Stimulated activated CD8-positive, alpha-beta memory T cell treated with anti-CD3 and anti-CD28 coated beads, Interleukin-12 subunit alpha, Interleukin-12 subunit beta, amount 100 ng/mL, for 24 hours (primary cell): ENCODE measurements around the gene TRAF1.

ENCODE experiments used
- DNase-seq: peaks from one replicate; pipeline ENCODE4 v3.0.0-alpha.2; 2020; ENCODE audit errors: extremely low read depth

The TRAF1 gene

DNA sequence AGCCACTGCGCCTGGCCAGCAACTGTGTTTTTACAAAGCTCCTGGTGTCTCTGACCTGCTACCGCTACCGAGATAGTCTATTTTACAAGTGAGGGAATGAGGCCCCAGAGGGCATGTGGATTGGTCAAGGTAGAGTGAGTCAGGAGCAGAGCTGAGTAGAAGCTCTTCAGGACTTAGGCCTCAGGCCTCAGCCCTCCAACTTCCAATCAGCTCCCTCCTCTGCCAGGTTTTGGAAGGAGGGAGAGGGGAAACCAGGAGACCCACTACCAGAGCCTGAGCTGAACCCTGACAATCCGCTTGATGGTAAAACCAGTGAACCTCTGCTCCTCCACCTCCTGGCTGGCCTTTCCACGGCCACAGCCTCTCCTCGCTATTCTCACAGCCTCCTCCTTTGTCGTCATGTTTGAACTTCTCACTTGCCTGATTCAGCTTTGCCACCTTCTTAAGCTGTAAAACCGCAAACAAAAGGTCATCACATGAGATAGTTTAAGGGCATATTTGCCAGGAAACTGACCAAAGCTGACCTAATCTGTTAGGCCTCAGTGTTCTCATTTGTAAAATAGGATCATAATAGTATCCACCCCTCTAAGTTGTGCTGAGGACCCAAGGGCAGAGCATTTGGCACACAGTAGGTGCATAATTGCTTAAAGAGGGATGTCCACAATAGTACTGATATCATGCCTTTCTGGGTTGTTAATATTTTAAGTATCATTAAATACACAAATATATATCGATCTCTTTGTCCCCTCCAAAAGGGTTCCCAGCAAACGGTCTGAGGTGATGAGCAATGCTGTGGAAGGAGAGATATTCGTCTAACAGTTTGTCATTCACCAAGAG lies 1.7 kb downstream of the TRAF1 start:
- no peak for DNase-seq

DNA sequence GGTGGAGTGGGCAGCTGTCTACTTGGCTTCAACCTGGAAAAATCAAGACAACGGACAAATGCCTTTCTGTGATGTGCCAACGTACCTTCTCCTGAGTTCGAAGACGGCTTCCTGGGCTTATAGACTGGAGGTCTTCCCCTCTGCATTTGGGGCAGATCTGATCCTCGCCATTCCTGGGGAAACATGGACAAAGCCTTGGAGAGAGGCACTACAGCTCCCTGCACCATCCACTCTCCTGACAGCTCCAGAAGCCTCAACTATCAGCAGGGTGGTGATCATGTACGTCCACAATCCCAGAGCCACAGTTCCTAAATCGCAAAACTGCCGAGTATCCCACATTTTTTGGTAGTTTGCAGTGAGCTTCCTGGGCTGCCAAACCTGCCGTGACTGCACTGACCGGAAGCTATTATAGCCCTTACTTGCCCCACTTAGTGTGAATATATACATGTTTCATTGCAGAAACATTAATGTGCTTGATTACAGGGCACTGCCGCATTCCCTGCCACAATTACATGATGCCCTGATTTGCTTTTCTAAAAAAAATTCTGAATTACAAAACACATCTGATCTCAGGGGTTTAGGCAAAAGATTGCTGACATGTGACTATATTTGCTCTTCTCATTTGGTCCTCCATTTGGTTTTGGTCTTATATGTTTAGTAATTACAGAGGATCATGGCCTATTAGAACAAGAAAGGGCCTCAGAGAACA lies 2.8 kb downstream of the TRAF1 start:
- DNase-seq = no peak

DNA sequence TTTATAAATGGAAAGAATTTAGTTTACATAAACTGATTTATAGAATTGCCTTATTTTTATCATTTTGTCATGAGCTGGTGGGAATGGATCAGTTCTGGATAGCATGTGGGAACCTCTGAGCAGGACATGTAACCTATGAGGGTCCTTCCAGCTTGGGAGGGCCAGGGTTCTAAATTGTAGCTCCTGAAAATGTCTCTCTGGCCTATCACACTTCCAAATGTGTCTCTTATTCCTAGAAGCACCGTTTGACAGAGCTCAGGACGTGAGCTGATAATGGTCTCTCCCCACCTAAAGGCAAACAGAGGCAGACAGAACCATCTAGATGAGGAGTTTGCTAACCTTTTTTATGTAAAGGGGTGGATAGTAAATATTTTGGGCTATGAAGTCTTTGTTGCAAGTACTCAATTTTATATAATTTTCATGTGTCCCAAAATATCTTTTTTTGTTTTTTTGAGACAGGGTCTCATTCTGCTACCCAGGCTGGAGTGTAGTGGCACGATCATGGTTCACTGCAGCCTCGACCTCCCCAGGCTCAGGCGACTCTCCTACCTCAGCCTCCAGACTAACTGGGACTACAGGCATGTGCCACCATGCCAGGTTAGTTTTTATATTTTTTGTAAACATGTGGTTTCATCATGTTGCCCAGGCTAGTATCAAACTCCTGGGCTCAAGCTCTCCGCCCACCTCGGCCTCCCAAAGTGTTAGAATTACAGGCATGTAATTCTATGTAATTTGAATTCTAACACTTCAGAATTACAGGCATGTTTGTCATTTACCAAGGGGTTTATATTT lies 4.0 kb downstream of the TRAF1 start:
- no peak for DNase-seq

DNA sequence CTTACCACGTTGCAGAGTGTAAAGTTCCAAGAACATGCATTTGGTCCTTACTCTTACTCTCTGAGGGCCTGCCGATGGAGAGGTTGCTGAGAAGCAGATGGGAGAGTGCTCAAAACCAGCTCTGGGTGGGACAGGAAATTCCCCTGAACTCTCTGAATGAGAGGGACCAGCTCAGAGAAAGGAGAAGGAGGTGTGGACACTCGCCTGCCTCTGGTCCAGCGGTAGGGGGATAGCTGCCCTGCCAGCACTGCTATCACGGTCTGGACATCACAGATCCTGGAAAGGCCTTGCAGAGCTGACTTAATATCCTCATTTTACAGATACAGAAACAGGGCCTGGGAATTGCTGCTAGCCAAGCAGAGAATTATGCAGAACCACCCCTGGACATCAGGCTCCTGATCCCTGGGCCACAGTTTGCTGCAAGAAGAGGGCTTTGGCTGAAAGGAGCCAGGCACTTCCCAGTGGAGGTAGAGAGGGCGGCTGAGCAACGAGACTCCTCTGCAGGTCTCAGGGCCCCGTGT lies 4.9 kb downstream of the TRAF1 start:
- no peak for DNase-seq

DNA sequence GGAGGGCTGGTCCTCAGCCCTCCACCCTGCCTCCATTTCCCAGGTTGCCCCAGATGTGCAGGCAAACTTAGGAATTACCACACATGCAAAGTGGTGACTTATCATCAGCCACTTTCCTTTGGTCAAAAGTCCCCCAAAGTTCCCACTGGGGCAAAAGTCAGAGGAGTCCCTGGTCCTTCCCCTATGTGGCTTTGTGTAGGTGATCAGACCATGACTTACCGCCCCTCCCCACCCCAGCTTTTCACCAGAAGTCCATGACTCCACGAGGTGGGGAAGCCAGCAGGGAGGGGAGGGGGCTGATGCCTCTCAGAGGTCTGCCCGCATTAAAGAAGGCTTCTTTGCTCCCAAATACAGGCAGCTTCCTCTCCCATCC lies 5.8 kb downstream of the TRAF1 start:
- DNase-seq = no peak

DNA sequence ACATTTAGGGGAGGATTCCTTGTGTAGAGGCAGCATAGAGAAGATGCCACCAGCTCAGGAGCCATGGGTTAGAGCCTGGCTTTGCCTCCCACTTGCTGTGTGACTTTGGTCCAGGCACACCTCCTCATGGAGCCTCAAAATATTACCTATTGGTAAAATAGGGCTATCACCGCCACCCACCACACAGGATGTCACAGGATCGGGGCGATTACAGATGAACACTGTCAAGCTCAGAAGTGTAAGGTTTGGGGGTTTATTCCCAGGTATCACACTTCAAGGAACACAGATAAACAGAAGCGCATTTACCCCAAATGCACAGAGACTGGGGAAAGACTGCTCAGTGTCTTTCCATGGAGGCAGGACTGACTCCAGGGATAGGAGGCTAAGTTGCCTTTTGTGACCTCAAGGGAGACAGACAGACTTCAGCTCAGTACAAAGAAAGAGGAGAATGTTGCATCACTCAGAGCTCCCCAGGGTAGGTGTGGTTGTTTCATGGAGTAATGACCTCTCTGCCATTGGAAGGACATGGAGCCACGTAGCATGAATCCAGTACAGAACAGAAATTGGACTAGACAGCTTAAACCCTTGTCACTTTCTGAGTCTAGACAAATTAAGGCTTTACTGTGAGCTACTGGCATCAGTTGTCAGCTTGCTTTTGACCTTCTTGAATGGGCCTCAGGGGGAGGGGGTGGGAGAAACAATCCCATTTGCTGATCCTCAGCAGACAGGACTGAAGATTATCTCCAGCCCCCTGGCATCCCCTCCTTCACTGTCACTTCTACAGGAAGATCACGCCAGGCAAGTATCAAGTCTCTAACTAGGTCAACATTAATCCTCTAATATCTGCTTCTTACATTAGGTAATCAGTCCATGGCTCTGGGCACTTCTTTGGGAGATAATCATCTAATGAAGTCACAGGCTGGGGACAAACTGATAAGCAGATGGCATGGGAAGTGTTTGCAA lies 6.5 kb downstream of the TRAF1 start:
- DNase-seq = no peak

DNA sequence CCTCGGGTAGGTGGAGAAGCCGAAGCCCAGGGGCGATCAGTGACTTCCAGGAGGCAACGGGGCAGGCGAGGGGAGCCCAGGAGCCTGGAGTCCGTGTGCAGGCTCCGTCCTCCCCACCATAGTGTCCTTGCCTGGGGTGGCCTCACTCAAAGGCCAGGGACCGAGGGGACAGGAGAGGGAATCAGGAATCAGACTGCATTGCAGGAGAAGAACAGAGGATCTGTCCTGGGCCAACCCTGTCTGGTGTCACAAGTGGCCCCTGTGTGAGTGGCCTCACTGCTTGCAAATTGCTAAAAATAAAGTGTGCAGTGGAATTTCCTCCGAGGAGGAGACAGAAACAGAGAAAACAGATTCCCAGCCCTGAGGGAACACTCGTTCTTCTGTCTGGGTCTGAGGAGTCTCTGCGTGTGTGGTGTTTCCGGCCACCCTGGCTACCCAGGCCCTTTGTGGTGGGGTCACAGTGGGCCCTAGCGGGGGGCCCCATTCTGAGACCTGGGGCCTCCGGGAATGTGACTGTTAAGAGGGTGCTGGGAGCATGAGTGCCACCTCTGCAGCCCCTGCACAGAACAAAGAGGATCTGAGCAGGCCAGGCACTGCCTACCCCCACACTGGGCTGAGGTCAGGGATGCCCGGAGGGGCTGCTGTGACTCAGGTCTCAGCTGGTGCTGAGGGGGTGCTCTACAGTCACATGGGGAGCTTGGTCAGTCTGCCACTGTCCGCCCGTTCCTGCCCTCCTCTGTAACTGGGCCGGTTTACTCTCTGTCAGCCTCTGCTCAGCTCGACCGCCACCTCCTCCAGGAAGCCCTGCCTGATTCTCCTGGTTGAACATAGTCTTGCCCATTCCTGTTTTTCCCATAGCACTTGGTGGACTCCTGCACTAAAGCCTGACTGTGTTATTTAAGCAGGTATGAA lies 7.4 kb downstream of the TRAF1 start:
- no peak for DNase-seq

DNA sequence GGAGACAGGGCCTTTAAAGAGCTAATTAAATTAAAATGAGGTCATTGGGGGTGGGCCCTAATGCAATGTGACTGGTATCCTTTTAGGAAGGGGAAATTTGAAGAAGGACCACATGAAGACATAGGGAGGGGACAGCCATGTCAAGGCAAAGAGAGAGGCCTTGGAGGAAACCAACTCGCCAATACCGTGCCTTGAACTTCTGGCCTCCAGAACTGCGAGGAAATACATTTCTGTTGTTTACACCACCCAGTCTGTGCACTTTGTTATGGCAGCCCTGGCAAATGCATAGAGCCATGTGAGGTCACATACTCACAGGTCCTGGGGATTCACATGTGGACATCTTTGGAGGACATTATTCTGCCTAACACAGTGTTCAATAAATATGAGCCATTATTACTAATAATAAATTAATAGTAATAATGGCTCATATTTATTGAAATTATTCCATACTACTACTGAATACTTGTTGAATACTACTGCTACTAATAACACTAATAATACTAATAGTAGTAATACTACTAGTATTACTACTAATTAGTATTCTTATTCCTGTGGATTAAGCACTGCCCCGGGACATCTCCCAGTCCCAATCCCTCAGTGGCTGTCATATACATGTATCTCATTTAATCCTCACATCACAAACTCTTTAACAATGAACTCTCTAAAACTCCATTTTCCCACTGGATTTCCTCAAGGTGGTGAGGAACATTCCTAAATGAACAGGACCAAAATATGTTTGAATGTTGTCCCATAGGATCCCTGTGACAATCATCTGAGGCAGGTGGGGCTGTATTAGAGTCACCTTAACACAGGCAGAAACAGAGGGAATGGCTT lies 8.4 kb downstream of the TRAF1 start:
- DNase-seq = no peak

DNA sequence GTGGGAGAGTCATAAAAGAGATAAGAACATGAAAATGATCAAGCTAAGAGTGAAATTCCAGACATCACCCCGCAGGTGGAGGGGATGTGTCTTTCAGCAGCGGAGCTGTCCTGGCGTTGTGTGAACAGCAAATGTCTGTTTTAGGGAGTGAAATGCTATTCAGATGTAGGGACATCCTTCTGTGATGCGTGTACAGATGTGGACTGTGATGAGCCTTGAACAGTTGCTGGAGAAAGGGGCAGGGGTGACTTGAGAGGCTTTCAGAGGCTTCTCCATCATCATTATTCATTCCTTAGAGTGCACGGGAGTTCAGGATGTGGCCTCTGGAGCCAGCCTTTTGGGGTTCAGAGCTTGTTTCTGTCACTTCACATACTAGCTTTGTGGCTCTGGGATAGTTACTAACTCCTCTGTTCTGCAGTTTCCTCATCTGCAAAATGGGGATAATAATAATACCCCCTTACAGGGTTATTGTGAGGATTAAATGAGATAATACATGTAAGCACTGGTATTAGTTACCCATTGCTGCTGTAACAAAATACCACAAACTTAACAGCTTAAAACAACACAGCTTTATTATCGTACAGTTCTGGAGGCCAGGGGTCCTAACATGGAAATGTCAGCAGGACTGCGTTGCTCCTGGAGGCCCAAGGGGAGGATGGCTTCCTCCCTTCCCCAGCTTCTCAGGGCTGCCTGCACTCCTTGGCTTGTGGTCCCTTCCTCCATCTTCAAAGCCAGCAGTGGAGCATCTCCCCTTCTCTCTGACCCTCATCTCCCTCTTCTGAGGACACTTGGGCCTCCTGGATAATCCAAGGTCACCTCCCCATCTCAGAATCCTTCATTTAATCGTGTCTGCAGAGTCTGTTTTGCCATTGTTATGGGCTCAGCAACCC lies 9.4 kb downstream of the TRAF1 start:
- DNase-seq = no peak

DNA sequence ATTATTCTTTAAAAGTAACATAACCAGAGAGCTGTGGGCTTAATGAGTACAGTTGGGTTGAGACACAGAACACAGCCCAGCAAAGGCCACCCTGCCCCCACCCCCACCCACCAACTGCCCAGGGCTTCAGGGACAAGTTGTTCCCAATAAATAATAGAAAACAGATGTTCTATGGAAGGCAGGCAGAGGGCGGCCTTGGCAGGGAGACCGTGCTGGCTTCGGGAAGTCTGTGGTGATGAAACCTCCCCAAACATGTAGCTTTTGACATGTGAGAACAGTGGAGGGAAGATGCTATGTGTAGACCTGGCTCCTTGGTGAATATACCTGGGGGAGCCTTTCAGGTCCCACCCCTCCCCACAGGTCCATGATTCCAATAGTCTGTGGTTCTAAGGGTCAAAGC lies 10.0 kb downstream of the TRAF1 start:
- no peak for DNase-seq

DNA sequence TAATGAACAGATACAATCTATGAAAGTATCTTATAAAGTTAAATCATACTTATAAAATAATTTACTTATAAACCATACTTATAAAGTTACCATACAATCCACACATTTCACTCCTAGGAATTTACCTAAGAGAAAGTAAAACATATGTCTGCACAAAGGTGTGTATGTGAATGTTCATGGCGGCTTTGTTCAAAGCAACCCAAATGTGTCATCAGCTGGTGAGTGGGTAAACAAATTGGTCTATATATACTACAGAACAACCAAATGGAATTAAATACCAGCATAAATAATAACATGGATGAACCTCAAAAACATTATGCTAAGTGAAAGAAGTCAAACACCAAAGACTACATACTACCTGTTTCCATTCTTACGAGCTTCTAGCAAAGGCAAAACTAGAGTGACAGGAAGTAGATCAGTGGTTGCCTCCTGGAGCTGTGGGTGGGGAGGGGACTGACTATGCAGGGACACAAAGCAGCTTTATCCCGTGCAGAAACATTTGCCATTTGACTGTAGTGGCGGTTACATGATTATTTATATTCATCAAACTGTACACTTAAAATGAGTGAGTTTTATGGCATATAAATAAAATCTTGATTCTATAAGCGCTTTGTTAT lies 10.6 kb downstream of the TRAF1 start:
- DNase-seq = no peak

DNA sequence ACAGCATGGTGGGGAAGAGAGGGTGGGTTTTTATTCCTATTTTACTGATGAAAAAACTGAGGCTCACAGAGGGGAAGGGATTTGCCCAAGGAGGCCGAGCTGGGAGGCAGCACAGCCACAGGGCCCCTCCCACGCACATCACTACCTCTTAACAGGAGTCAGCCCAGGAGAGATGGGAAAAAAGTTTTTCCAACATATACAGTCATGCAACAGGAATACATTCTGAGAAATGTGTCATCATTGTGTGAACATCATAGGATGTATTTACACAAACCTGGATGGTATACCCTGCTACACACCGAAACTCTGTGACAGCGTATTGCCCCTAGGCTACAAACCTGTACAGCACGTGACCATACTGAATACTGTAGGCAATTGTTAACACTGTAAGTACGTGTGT lies 11.6 kb downstream of the TRAF1 start:
- no peak for DNase-seq

DNA sequence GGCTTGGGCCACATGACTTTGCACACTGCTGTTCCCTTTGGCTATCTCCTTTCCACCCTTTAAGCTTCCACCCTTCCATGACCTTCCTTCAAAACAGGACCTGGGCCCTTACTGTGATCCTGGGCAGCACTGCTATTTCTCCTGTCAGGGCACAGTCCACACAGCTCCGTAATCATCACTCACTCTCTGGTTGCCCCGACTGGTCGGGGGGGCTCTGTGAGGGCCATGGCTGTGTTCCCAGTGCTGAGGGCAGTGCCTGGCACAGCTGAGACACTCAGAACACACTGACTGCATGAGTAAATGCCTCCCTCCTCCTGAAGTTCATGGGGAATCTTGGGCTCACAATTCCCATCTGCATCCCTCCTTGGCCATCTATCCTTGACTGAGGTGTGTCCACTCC lies 12.2 kb downstream of the TRAF1 start:
- DNase-seq = no peak

DNA sequence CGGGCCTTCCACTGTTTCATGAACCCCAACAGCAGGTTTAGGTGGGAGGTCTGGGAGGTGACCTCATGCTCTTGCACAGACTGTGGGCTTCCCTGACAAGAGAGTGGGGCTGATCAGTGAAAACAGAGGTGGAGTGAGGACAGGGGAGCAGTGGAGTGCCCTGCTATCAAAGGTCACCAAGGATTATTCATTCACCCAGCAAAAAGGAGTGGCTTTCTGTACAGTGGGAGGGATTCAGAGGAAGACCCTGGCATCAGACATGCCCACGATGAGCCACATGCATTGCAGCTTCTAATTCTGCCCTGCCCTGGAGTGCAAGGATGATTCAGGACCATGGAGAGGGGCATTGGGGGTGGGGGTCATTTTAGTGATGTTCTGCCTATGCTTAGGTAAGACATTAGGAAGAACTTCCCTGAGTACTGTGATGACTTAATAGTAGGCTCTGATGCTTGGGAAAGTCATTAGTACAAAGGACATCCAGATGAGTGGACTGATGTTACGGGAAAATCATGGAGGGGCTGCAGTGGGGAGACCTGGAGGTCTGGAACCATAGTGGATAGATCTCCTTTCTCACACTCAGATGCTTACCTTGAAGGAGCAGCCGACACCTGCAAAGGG lies 12.8 kb downstream of the TRAF1 start:
- DNase-seq = no peak

DNA sequence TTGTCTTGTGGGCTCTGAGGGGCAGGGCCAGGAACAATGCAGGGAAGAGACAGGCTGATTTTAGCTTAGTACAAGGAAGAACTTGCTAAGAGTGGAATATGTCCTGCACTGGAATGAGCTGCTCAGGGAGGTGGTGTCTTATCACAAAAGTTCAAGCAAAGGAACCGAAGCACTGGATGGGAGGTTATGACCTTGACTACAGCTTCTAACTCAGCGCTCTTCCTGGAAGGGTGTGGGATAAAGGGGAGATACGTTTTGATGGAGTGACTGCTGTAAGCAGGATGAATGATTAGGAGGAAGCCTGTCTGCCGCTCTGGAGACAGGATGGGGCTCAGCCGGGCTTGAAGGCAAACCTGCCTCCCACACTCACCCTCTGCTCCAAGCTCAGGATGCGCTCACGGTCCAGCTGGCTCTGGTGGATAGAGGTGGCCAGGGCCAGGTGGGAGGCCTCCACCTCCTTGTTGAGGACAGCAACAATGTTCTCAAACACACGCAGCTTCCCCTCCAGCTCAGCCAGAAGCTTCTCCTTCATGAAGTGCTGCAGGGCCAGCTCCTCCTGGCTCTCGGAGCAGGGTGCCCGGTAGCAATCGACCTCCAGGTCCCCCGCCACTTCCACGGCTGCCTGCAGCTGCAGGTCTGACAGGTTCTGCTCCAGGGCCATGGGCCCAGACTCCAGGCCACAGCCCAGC lies 13.5 kb downstream of the TRAF1 start:
- DNase-seq = no peak

DNA sequence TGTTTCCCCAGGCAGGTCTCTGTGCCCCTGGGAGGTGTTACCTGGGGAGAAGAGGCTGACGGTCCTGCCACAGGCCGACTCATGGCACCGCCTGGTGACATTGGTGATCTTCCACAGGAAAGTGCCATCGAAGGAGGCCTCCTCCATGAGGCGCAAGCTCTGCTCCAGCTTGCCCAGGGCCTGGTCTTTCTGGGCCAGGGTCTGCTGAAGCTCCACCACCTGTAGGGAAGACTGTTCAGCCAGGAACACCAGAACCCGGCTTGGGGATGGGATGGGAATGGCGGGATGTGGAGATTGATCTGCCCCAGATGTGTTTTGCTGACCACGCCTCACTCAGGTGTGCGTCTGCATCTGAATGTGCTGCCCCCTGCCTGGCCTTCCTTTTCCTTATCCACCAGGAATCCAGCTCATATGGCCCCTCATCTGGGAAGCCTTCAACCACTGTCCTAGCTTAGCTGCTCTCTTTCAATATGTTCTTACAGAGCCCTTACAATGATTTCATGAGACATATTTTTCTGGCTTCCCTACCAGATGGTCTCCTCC lies 15.2 kb downstream of the TRAF1 start:
- DNase-seq = no peak
